HG03060 (cell line): ENCODE results near the gene RASA2.

Source experiments
- ATAC-seq: cut with Tn5 transposase; IDR thresholded peaks from one replicate; pipeline ENCODE4 v1.9.1; 2021; ENCODE audit warnings: low read depth, moderate number of reproducible peaks; ENCODE audit not compliant: unreplicated experiment

Gene RASA2

DNA sequence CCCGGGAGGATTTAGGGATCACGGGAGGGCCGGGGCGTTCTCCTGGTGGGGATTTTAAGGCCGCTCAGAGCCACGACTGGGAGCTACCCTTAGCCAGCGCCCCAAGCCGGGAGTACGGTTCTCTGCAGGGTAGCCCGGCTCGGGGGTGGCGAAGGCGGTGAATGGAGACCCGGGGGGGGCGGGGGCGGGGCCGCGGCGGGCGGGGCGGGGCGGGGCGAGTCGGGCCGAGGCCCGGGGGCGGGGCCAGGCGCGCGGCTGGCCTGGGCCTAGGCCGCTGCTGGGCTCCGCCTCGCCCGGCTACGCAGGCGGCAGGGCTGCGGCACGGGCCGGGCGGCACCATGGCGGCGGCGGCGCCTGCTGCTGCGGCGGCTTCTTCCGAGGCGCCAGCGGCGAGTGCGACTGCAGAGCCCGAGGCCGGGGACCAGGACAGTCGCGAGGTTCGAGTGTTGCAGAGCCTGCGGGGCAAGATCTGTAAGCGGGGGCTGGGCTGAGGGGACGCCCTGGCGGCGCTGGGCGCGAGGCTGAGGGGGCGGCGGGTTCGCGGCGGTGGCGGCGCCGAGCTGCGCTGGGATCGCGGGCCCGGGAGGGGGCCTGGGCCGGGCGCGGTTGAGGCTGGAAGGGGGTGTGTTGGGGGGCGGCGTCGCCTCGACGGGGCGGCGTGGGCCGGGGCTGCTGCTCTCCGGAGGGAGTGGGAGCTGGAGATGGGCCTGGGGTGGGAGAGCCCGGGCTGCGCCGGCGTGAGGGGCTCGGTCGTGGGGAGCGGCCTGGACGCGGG is at the start of gene RASA2:
TSS of gene RASA2 (plus strand) at position 282 of the 775 bp plus-strand sequence. CDS start at position 339, 57 bp downstream.
- no peak for ATAC-seq

DNA sequence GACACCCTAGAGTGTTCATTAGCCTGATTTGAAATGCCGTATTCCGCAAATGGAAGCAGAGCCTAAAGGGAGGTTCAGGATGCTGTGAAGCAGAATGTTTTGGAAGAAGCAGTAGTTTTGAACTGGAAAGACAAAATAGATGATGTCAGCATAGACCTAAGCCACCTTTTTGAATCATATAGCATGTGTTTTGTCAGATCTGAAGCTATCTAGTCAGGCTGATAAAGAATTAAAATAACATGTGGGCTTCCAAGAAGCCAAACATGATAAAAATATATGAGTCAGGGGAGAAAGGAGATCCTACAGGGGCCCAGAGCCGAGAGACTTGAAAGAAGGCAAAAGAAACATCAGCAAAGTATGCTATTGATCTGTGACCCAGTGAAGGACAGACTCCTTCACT is 47.2 kb upstream of the RASA2 start:
- no peak for ATAC-seq

GRCh38 chr3:141440942-141441341 is 45.9 kb upstream of the RASA2 start:
- ATAC-seq: no peak

DNA sequence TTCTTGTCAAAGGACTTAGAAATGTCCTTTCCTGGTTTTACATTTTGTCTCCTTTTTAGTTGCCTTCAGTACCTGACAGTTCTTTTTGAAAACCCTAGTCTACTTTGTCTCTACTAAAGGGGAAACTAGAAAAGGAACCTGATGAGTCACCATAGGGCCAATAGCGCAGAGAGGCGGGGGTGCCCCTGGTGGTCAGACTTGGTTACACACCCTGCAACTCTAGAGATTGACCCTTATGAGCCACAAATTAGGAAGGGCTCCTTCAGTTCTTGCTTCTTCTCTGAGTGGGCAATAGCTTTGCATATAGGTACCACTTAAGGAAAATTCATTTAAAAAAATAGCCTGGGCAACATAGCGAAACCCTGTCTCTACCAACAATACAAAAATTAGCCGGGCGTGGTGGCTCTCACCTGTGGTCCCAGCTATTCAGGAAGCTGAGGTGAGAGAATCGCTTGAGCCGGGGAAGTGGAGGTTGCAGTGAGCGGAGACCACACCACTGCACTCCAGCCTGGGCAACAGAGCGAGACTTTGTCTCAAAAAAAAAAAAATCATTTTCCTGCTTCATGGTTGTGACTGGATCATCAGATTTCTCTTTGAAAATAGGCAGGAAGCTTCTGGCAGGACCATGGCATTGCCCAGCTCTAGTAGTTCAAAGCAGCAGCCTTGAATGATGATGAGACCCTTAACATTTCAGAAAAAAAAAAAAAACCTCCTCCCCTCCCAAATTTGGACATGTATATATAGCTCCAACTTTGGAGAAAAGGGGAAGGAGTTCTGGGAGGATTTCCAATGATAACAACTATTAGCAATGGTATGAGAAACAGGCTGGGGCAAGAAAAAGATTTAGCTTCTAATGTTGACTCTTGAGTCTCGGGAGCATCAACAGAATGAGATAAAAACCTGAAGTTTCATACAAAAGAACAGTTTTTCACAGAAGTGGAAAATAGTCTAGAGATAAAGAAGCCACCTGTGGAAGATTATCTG is 45.2 kb upstream of the RASA2 start:
- peak; percentile 93 for ATAC-seq

DNA sequence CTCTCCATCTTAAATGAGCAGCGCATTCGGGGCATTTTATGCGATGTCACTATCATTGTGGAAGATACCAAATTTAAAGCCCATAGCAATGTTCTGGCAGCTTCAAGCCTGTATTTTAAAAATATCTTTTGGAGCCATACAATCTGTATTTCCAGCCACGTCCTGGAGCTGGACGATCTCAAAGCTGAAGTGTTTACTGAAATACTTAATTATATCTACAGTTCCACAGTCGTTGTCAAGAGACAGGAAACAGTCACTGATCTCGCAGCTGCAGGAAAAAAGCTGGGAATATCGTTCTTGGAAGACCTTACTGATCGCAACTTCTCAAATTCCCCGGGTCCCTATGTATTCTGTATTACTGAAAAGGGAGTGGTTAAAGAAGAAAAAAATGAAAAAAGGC is 44.4 kb upstream of the RASA2 start:
- no peak for ATAC-seq

GRCh38 chr3:141442914-141443313 is 43.9 kb upstream of the RASA2 start:
- no peak for ATAC-seq

DNA sequence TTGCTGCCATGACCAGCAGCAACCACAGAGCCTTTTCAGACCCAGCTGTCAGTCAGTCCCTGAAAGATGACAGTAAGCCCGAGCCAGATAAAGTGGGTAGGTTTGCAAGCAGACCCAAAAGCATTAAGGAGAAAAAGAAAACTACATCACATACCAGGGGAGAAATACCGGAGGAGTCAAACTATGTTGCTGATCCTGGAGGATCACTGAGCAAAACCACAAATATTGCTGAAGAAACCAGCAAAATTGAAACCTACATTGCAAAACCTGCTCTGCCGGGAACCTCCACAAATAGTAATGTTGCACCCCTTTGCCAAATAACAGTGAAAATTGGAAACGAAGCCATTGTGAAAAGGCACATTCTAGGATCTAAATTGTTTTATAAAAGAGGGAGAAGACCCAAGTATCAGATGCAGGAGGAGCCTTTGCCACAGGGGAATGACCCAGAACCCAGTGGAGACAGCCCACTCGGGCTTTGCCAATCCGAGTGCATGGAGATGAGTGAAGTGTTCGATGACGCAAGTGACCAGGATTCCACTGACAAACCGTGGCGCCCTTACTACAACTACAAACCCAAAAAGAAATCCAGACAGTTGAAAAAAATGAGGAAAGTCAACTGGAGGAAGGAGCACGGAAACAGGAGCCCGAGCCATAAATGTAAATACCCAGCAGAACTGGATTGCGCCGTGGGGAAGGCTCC is 42.1 kb upstream of the RASA2 start:
- ATAC-seq: no peak

- no peak for ATAC-seq
Measured at GRCh38 chr3:141445990-141446389, 40.8 kb upstream of the RASA2 start.

- ATAC-seq: no peak
Measured at GRCh38 chr3:141446737-141447136, 40.1 kb upstream of the RASA2 start.

- no peak for ATAC-seq
Measured at GRCh38 chr3:141447383-141447782, 39.4 kb upstream of the RASA2 start.

DNA sequence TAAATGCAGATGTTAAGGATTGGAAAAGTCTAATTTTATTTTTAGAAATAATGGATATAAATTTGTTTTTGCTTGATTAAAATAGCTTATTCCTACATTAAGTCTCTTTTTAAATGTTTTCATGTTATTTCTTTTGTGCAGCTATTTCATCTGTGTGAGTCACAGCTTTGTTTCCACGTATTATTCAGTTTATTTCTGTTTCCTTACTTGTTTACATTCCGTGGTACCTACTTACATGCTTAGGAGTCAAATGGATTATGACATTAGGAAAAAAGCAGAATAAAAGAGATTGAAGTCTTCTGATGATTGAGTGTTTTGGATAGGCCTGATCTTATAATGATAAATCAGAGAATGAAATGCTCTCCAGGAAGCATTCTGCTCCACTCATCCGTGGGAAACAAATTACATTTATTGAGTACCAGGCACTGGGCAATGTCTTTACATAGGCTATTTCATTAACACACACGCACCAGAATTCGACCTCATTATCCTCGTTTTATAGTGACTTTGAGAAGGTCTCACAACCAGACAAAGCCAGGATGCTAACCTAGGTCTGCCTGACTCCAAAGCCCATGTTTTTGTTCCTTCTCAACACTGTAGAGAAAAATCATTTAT is 38.1 kb upstream of the RASA2 start:
- no peak for ATAC-seq

GRCh38 chr3:141449424-141449823 is 37.4 kb upstream of the RASA2 start:
- ATAC-seq: no peak

GRCh38 chr3:141450727-141451375 is 36.0 kb upstream of the RASA2 start:
- ATAC-seq: no peak

GRCh38 chr3:141452045-141452444 is 34.8 kb upstream of the RASA2 start:
- no peak for ATAC-seq

DNA sequence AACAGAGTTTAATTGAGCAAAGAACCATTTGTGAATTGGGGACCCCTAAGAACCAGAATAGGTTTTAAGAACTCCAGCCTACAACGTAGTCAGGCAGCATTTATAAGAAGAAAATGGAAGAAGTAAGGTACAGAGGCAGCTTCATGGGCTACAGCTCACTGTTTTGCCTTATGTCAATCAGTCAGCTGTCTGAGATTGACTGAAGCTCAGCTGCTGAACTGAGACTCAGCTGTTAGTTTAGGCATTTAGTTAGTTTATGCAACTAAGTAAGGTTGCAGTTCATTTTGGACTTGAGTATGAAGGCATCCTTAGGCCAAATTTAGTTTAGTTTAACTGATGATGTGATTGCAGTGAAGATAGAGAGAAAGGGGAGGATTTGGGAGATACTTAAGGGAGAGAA is 34.1 kb upstream of the RASA2 start:
- no peak for ATAC-seq

DNA sequence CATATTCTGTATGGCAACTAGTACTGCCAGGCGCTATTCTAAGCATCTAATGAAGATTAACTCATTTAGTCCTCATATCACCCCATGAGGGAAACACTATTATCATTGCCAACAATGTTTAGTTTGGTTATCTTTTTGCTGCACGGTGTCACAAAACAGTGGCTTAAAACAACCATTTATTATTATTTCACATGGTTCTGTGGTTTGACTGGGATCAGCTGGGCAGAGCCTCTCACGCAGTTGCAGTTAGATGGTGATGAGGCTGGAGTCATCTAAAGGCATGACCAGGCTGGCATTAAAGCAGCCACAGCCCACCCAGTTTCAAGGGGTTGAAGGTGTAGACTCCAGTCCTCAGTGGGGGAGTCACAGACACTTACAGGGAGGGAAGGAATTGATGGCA is 32.8 kb upstream of the RASA2 start:
- ATAC-seq: no peak

GRCh38 chr3:141454906-141455602 is 31.8 kb upstream of the RASA2 start:
- no peak for ATAC-seq

DNA sequence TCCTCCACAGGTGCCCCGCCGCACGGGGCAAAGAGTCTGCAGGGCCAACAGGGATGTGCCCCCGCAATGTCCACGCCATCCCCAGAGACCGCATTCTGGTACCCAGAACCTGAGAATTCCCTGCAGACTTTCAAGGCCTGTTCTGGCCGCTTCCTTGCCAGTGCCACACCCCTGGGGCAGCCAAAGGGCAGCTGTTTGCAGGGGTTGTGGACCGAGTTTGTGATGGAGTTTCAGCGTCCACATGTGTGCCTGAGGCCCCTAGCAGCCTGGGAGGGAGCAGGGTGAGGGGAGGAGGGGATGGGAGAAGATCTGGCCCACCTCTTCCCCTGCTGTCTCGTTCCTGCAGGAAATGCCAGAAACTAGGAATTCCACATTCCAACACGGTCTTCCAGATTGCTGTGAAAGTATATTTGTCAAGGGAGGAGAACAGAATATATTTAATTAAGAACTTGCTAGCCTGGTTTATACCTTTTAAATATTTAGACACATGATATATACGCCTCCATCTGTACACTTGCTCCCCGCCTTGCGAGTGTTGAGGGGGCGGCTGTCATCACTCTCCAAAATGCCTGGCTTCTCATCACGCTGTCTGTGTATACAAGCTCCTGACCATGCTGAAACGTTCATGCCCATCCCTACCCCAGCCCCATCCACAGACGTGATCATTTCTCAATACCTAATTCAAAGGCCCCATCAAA is 31.1 kb upstream of the RASA2 start:
- ATAC-seq: no peak

GRCh38 chr3:141456301-141456625 is 30.6 kb upstream of the RASA2 start:
- ATAC-seq: no peak
